HG03378 (cell line): Measurements from ENCODE around the gene NTM.

Experiments used
- ATAC-seq: cut with Tn5 transposase; IDR thresholded peaks from one replicate; pipeline ENCODE4 v1.9.1; 2021; ENCODE audit warnings: mild to moderate bottlenecking, moderate library complexity; ENCODE audit not compliant: unreplicated experiment

The NTM gene

DNA sequence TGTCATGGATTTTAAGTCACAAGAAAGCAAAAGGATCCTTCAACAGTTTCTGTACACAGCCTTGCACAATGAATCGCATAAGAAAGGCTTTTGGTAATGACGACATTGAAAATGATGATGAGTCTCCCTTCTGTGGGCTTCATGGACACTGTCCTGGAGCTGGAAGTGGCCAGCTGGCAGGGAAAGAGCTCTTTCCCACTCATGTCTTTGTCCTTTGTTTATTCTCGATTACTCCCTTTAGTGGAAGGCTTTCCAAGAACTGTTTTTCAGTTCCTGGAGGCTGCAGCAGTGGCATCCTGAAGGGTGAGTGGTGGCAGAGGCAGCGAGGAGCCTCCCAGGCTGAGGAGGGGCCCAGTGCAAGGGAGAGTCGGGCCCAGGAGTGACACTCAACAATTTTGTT lies 505.2 kb downstream of the NTM start:
- ATAC-seq: no peak

DNA sequence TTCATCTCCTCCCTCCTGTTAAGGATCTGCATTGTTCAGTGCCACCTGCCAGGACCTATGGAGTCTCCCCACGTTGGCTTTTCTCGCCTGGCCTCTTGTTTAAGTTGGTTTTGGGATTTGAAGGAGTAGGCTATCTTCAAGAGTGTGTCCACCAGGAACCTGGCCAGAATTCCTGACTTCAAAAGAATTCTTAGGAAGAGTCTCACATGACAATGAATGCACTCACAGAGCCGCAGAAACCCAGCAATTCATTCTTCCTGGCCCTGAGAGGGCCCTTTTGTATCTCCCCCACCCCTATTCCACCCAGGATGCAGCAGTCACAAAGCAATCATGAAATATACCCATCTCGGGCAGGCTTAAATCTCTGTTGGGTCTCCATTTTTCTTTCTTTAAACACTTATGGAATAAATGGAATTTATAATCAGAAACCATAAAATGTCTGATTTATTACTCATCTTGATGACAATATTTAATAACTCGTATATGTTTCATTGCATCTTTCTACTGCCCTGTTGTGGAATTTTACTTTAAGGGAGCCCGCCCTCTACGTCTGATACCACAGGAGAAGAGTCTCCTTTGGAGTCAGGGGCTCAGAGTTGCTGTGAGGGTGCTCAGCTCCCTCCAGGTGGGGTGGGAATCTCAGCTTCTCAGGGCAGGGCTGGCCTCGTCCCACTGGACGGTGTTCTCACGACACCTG lies 507.0 kb downstream of the NTM start:
- no peak for ATAC-seq

DNA sequence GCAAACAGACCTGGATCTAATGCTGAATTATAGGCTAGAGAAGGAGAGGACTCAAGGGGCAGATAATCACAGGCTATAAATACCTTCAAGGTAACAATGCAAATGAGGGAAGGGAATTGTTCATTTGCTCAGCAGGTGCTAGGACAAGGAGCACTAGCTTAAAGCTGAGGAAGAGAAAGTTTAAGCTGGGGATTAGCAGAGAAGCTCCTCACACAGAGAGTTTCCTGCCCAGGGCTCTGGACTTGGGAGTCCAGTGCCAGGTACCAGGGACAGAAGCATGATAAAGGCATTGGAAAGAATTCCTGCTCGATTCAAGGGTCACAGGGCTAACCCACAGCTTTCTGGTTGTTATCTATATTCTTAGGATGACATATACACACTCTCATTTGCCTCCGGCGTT lies 509.9 kb downstream of the NTM start:
- ATAC-seq: no peak

DNA sequence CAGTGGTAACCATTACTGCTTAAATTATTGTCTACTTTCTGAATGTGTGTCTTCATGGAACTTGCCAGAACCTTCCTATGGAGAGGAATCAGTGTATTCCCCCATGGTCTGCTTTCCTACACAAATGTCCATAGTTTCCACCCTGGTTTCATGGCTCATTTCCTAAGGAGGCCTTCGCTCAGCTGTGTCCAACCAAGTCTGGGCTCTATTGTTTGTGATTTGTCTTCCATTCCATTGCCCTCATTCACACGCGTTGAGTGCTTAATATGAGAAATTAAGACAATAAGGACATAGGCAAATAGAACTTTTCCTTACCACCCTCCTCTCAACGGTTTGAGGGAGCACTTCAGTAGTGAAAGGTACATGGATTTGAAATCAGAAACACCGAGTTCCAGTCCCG lies 510.6 kb downstream of the NTM start:
- ATAC-seq: no peak

DNA sequence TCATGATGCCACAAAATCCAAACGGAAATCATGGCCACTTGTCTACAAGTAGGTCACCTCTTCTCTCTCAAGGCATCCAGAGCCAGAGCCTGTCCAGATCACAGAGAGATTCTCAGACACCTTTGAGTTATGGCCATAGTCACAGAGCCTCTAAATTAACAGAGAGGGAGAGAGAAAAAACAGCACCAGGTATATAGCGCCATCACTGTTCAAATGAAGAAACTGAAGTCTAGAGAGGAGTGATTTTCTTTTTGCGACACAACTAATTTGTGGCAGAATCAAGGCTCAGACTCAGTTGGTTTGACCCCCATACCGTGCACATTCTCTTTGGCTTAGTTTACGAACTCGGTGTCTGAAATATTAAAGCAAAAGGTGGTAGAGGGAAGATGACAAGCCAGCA lies 512.9 kb downstream of the NTM start:
- no peak for ATAC-seq

DNA sequence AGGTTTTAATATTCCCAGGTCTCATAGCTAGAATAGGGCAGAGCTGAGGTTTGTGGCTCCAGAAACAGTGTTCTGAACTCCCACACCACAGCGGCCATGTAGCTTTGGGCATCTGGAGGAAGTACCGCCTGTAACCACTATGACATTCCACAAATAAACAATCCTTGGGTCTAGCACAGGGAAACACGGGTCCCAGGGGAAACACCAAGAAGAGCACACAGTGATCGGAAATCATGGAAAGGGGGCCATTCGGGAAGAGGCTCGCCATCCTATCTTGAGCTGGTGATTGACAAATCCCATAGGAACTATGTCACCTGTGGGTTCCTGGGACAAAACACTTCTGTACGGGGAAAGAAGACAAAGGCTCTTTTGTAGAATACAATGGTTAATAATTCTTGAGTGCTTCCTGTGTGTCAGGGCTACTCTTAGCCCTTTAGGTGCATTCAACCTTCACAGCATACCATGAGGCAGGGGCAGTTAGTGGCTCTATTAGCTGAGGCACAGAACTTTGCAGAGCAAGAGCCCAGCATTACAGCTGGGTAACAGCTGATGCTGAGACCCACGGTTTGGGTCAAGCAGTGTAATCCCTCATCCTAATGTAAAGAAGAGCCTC lies 514.2 kb downstream of the NTM start:
- ATAC-seq: peak; percentile 68

DNA sequence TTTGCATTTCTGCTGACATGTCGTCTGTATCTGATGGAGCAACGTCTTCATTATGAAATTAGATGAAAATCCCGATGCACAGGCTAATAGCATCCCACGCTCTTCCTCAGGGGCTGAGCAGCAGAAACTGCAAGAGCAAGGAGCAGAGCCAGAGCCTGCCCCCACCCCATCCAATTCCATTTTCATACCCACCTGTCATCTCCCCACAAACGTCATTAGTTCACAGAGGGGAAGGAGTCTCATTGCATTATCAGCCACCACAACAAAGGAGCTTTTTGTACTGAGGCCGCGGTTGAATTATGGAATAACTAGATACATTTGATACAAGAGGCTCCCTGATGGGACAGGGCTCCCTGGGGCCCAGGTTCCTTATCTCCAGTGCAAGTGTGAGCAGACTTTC lies 515.0 kb downstream of the NTM start:
- ATAC-seq: no peak

DNA sequence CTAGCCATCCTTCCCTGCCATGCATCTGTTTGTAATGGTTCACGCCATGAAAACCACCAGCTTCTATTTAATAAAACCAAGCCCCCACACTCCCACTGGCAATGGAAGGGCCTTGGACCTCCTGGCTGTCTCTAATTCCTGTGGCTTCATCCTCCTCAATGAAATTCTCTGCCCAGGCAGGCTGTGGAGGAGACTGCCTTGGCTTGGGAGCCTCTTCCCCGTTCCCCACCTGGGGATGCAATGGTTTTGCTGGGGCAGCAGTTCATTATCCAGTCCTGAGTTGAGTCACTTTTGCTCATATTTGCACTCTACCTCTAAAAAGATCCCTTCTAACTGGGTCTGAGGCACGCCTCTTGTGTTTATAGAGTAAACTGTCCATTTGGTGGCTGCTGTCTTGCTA lies 515.8 kb downstream of the NTM start:
- no peak for ATAC-seq

DNA sequence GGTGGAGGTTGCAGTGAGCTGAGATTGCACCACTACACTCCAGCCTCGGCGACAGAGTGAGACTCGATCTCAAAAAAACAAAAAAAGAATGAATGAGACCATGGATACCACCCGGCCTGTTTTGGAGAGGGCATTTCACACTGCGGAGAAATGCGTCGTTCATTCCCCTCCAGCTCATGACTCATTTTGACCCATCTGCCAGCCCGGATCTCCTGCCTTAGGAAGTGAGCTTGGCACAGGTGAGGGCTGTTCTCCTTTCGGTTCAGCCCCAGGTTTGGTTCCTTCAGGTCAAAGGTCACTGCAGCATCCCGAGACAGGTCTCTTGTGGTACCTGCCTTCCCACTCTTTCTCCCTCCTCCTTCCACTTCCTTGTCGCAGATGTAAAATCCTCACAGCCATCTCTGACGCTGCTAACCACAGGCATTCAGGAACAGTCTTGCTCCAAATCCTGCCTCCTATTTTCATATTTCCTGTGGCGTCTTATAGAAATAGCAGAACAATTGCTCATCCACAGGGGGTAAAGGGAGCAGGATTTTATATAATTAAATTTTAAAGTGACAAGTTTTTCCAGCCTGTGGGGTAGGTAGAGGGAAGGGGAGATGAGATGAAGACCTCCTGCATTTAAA lies 517.9 kb downstream of the NTM start:
- ATAC-seq: no peak

DNA sequence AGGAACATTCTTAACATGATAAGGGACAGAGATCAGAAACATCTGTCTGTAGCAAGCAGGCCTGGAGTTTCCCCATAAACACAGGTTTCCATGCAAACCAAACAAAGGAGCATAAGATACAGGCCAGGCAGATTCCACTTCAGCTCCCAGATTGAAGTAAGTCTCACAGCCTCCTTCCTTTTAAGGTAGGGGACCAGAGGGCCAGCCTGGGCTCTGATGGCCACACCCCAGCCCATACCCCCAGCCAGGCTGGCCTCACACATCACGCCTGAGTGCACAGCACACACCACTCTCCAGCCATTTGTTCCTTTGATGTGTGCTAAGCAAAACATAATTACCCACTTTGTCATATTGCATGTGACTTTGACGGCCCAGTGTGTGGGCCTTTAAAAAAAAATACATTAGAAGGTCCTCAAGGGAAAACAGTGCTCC lies 518.7 kb downstream of the NTM start:
- peak; percentile 28 for ATAC-seq

DNA sequence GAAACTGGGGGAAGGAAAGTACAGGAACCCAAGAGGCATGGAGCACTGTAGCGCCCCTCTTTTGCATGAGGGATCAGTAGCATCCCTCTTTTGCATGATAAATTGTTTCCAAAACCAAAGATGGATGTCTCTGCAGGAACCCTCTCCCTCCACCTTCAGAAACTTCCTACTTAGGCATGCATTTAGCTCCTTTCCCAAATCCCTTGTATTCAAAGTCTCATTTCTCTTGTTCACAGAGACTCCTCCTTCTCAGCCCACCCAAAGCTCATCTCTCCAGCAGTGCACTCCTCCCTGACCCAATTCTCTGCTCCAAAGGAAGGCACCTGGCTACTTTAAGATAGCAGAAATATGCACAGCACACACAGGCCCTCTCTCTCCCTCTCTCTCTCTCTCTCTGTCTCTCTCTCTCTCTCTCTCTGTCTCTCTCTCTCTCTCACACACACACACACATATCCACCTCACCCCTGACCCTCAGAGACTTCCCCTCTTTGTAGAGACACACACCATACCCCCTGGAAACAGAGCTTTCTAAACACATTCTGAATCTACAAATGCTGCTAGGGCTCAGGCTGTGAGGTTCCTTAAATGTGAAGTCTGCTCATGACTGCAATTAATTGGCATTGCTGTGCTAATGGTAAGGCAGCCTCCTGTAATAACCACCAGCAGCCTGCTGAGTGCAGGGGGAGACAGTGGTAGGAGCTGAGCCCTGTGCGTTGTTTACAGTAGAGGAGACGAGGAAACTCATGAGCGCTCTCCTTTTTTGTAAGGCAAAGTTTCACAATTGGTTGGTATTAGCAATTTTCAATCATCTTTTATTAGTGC lies 519.6 kb downstream of the NTM start:
- no peak for ATAC-seq

DNA sequence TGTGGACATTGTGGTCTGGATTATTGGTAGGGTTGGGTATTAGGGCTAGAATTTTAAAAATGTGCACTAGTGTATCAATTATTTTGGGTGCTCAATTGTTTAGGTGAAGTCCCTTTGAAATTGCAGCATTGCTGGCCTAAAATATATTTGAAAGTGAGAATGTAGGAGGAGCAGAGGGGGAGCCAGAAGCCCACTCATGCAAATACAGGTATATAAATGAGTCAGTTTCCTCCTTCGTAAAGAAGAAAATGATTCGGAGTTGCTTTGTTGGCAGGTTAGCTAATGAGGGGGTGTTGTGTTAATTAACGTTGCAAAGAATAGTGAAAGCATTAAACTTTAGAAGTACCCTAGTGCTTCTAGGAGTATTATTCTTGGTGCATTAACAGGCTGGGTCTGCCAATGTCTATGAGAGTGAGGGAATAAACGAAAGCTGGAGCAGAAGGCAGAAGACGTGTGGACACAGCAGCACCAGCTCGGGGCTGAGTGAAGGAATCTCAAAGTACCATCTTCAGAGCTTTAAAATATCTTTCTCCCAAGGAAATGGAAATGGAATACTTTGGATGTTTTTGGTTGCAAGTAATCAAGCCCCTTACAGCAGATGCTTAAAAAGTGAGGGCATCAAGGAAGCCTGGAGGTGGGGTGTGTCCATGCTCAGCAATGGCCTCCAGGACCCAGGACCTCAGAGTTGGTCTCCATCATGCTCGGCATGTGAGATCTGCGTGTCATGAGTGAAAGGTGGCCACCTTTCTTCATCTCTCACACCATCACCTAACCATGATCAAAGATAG lies 522.9 kb downstream of the NTM start:
- peak; percentile 91 for ATAC-seq

DNA sequence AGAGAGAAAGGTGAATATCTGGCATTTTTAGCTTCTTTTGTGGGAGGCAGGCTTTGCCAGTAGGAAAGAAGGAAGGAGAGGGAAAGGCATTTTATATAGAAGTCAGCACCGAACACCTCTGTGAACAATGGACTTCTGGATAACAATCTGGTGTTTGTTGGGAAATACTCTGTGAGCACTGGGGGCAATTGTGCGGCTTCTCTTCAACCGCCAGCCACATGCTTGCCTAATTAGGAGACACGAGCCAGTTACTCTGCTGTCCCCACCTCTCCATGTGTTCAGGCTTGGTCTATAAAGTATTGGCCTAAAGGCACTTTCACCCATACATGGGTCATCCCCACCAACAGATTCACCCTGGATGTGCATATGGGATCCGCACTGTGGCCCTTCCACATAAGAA lies 523.6 kb downstream of the NTM start:
- ATAC-seq: no peak

DNA sequence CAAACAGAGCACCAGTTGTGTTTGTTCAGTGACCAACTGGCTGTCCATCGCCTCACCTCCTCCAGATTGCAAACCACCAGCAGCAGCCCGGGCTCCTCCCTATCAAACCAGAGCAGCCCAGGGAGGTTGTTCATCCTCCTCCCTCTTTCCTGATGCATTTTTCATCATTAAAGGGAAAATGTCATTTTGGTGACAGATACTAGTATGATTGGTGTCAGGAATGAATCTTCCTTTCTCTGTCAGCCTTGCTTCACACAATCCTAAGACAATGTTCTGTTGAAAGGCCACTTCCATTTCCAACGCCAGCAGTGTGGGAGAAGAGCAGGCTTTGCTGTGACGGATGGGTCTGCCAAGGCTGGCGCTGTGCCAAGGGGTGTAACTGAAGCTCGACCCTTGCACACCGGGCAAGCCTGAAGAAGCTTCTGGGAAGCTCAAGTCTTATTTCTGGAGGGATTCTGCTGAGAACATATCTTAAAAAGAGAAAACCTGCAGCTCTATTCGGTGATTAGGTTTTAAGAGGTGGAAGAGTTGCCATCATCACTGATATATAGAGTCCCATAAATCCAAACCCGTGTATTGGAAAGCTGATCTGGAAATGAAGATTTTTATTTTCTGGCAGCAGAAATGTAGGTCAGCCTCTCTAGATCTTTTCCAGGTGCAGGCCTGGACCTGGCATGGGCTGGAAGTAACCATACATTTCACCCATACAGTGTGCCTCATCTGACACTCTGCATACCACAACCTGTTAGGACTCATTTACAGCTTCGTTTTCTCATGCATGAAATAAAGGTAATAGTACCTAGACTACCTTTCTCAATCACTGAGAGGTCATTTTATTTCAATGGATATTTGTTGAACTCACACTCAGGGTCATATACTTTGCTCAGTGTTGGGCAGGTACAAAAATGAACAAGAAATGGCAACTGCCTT lies 524.5 kb downstream of the NTM start:
- no peak for ATAC-seq

DNA sequence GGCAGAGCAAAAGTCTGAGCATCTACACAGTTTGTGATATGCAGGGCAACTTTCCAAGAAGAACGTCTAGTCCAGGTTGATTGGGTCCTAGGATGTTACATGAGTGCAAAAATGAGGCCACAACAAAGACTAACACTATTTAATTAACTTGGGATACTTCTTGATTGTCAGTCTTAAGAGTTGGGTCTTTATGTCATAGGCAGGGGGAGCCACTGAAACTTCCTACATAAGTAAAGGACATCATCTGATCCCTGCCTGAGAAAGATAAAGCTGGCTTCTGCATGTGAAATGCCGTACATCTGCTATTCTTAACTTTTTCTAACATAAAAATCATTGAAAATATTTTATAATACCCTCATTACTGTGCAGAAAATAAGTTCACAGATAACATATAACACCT lies 525.5 kb downstream of the NTM start:
- no peak for ATAC-seq

DNA sequence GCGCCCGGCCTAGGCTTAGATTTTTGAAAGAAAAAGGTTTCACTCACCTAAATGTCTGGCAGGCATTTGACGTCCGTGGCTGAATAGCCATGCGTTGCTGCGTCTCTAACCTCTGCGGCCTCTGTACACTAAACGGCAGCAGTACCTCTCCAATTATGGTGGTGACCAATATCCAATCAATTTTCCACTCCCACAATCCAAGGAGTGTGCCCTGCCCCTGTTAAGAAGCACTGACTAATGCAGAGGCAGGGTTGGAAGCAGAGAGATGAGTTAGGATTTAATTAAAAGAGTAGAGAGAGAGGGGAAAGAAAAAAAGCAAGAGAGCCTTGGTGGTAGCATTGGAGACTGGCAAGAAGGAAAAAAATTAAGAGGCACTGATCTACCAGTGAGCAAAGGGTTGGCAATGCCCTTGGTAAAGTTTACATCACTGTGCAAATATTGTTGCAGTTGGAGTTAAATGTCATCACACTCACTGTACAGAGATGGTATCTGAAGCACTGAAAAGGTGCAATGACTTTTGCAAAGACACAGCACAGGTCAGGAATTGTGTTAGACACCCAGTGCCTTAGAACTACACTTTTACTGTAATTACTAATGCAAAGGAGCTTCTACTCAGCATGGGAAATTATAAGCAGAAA lies 526.7 kb downstream of the NTM start:
- ATAC-seq: no peak

DNA sequence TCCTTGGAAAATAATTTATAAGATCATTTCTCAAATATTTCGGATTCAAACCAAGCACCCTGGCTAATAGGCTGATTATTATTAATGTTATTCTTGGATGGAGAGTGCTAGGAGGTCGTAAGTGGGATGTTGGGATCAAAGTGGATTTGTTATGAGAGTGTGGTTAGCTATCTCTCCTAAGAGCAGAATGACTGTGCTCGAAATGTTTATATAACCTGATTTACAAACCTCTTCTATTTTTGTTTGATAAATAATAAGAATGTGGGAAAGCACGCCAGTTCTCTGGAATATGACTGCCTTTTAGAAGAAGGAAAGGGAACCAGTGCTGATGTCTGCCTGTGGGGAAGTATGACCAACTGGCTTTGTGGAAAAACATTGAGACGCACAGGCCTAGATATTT lies 527.5 kb downstream of the NTM start:
- ATAC-seq: no peak

DNA sequence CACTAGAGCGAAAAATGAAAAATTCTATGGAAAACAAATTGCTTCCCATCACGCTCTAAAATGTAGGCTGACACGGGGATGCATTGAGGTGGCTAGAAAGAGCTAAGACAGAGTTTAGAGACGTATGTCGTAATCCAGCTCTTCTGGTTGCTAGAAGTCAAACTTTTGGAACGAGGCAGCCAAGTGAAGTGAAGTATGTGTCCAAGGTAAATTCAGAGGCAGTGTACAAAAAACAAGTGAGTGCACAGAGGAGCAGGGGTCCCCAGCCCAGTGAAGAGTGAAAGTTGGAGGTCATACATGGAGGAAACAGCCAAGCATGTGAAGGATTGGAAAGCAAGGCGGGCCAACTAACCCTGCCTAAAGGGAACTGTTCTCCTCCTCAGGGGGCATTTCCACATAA lies 528.5 kb downstream of the NTM start:
- no peak for ATAC-seq

DNA sequence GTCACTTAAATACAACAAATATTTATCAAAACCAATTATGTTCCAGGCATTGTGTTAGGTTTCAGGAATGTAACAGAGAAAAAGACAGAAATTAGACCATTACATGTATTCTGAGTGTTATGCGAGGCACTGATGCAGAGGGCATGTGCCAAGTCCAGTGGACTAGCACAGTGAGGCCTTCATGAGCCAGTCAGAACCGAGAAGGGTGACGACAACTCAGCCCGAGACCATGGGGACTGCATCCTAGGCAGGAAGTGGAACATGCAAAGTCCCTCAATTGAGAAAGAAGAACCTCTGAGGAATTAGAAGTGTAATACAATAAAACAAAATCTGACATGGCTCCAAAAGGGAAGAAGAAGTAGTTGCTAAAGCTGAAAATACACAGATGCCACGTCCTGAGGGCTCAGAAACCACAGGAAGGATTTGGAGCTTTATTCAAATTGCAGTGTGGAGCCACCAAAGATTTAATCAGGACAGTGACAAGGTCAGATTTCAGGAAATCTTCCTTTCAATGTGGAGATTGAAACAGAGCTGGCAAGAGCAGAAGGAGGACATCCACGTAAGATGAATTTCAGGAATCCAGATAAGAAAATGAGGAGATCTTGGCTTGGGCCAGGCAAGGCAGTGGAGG lies 529.6 kb downstream of the NTM start:
- no peak for ATAC-seq
